HL-60/S4 treated with retinoic acid at 250 ng/mL for 4 days and 3 days (cell line): ENCODE measurements around the gene MYO1E.
"Not testable (repeated sequence)": the region's sequence is repeated elsewhere in the genome, so short reads cannot be mapped to it uniquely, and the experiment has no call there.

ENCODE experiments used
- in situ Hi-C: fragments of 300-500 bp; cut with MboI; formaldehyde crosslinking; loops from 2 replicates; pipeline ENCODE4 v1.7.0; 2022; ENCODE audit warnings: low sequenced_read_pairs

The MYO1E gene

DNA sequence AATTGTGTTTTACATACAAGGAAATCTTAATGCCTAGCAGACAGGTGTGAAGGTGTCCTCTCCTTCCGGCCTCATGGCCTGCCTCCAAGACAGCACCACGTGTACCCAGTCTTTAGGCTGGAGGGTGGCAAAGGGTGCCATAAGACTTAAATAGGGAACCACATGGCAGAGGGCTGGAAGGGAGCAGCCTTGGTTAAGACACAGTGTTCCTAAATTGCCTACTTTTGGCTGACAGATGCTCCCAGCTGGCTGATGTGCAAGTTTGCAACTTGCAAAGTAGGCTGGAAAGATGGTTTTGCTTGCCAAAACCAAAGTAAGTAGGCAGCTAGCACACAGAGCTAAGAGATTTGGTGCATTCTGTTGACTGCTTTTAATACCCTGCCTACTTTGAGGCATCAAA is 222.5 kb downstream of the MYO1E start:
- in situ Hi-C loops: no loop called here

GRCh38 chr15:59148153-59148833 is 224.4 kb downstream of the MYO1E start:
- in situ Hi-C loops: no loop called here

GRCh38 chr15:59147666-59148065 is 225.0 kb downstream of the MYO1E start:
- in situ Hi-C loops: no loop called here

GRCh38 chr15:59144594-59144993 is 228.1 kb downstream of the MYO1E start:
- in situ Hi-C loops: not testable (repeated sequence)

DNA sequence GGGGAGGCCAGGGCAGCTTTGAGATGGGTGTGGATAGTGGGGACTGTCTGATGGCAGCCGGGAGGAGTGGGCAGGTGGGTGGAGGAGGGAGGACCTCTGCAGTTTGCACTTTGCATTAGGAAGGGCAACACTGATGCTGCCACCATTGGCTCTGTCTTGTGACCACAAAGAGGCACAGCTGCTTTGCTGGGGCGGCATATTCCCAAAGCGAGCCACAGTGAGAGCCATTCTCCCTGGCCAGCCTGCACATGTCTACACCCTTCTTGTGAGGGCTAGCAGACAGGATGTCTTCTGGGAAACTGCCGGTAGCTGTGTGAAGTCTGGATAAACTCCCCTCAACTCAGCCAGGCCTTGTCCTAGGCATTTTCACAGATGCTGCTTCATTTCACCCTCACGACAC is 229.4 kb downstream of the MYO1E start:
- in situ Hi-C loops: no loop called here

DNA sequence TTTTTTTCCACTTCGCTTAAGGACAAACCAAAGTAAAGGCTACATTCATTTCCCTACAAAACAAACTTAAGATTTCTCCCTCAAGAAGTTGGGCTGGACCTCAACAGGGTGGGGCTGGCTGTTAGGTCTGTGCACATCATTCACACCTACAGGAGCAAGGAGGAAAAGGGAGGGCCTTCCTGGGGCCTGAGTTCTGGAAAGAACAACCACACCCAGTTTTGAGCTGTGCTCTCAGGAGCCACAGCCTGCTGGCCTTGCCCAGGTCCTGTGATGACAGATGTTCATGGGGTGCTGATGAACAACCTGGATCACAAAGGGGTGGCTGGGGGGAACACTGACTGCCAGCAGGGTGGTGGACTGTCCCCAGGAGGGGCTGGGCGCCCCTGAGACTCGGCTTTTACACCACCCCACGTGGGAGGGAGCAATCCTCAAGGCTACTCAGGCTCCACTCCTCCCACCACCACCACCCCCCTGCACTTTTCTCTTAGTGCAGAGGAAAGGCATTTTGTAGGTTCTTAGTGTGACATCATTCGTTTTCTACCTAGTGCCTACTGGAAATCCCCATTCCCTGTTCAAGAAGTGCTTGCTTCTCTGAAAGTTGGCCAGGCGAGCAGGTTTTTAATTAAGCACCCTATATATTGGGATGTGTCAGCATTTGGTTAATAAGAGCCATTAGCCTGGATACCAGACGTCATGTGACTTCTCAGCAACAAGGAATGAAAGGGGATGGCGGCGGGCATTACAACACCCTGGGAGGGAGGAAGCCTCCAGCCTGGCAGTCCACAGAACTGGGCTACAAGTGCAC is 232.0 kb downstream of the MYO1E start:
- in situ Hi-C loops: no loop called here

GRCh38 chr15:59138243-59138642 is 234.4 kb downstream of the MYO1E start:
- in situ Hi-C loops: no loop called here

- in situ Hi-C loops: no loop called here
Observed at GRCh38 chr15:59137566-59137965, 235.1 kb downstream of the MYO1E start.

- in situ Hi-C loops: no loop called here
Observed at GRCh38 chr15:59133929-59134427, 238.7 kb downstream of the MYO1E start.

GRCh38 chr15:59131969-59132562 is 240.6 kb downstream of the MYO1E start:
- in situ Hi-C loops: no loop called here

- in situ Hi-C loops: no loop called here
Observed at GRCh38 chr15:59131456-59131855, 241.2 kb downstream of the MYO1E start.

DNA sequence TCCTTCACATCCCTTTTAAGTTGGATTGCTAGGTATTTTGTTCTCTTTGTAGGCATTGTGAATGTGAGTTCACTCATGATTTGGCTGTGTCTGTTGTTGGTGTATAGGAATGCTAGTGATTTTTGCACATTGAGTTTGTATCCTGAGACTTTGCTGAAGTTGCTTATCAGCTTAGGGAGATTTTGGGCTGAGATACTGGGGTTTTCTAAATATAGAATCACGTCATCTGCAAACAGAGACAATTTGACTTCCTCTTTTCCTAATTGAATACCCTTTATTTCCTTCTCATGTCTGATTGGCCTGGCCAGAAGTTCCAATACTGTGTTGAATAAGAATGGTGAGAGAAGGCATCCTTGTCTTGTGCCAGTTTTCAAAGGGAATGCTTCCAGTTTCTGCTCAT is 245.4 kb downstream of the MYO1E start:
- in situ Hi-C loops: not testable (repeated sequence)

DNA sequence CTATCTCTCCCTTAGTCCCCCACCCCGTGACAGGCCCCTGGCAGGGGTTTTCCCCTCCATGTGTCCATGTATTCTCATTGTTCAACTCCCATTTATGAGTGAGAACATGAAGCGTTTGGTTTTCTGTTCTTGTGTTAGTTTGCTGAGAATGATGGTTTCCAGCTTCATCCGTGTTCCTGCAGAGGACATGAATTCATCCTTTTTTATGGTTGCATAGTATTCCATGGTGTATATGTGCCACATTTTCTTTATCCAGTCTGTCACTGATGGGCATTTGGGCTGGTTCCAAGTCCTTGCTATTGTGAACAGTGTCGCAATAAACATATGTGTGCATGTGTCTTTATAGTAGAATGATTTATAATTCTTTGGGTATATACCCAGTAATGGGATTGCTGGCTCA is 247.0 kb downstream of the MYO1E start:
- in situ Hi-C loops: not testable (repeated sequence)

DNA sequence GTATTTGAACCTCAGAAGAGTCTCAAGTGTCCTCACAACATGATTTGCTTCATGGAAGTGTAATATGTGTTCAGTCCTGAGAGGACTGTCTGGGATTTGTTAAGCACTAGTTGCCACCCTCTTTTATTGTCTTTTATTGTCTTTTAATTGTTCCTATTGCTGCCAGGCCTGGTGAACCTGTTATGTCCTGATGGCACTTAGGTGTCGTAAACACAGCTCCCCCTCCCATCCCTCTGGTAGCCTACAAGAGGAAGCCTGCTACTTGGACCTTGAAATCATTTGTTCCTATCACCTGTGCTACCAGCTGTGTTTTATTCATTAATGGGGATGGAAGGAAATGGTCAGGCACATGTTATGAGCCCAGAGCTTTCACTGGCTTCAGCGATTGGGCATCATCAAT is 248.4 kb downstream of the MYO1E start:
- in situ Hi-C loops: no loop called here

- in situ Hi-C loops: no loop called here
Observed at GRCh38 chr15:59120937-59121336, 251.7 kb downstream of the MYO1E start.

GRCh38 chr15:59119625-59120024 is 253.0 kb downstream of the MYO1E start:
- in situ Hi-C loops: no loop called here

DNA sequence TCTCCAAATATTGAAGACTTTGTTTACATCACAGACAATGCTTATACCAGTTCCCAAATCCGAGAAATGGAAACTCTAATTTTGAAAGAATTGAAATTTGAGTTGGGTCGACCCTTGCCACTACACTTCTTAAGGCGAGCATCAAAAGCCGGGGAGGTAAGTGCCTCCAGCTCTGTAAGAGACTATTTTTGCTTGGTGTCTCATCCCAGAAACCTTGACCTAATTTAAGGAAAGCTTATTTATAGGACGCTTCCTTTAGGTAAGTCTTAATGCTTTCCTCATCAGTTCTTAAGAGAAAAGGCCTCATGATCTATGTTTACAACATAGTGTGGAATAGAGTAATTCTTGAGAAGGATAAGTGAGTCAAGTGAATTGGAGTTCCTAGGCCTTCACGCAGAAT is 255.9 kb downstream of the MYO1E start:
- in situ Hi-C loops: no loop called here

DNA sequence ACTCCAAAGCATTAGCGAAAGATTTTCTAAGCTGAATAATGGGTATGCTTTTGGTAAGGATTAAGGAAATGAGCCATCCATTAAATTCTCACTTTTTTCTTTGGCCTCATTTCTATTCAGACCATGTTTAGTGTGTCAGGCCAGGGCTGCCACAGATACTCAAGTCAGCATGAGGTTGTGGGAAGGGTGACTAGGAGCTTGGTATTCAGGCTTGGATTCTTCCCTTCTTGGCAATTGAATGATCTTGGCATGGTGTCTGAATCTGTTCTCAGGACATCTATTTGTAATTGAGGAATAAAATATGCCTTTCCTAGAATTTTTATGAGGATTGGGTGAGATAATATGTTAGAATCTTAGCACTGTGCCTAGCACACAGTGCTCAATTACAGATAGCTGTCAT is 256.5 kb downstream of the MYO1E start:
- in situ Hi-C loops: no loop called here

- in situ Hi-C loops: no loop called here
Observed at GRCh38 chr15:59115047-59115446, 257.6 kb downstream of the MYO1E start.

- in situ Hi-C loops: no loop called here
Observed at GRCh38 chr15:59111251-59111650, 261.4 kb downstream of the MYO1E start.

DNA sequence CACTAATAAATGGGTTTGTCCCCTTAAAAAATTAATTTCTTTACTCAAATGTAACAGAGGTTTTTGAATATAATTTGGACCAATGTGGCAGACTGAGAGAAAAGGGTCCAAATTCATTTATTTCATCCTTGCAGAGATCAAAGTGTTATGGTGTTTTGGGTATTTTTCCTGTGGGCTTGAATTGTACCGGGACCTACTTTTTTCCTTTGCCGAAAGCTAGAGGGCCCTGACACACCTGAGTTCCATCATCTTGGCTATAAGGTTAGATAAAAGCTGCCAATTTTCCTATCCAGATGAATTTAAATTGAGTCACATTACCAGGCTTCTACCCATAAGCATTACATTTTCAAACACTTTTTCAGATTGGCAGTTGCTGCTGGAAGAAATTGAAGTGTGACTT is 266.8 kb downstream of the MYO1E start:
- in situ Hi-C loops: no loop called here
